Adipose tissue (tissue), 3 donors: ENCODE measurements around the gene HMHB1. TPM values are rescaled to one million over a fixed set of nuclear protein-coding genes. Genes with fewer than 3 reads are reported as not detected.

Source experiments
- H3K27ac ChIP-seq: one replicate; pipeline ENCODE4 v1.5.1; 2013; ENCODE audit warnings: low read depth, low read length
- WGBS, 3 donors: extraction: QIAGEN DNeasy Blood & Tissue Kit; methylation state at CpG; one replicate each; pipeline ENCODE4 v1.1.7; 2013; 5-methylcytosine and 5-hydroxymethylcytosine counted together
- polyA plus RNA-seq, 3 donors: library from polyadenylated mRNA; stranded (reverse); fragments of 200-250 nt; gene quantifications; one replicate each; pipeline ENCODE4 v1.2.3, GENCODE V29; 2013
- donor health status: healthy with polysubstance abuse.
- donor health status: Bipolar disorder and iron deficiency.
- donor health status: healthy.

HMHB1 gene
- polyA plus RNA-seq, 3 donors, result not detected

GRCh38 chr5:143843461-143843860 is 31.5 kb downstream of the HMHB1 start:
- WGBS, 3 donors, result 24 to 88% (median 83%) methylated on average over 2 of the region's 2 CpGs
- no peak overlapping the region for H3K27ac ChIP-seq

GRCh38 chr5:143850050-143850683 is 38.2 kb downstream of the HMHB1 start:
- no peak overlapping the region for H3K27ac ChIP-seq
- 61 to 70% (median 69%) methylated on average over 3 of the region's 3 CpGs for WGBS, 3 donors

DNA sequence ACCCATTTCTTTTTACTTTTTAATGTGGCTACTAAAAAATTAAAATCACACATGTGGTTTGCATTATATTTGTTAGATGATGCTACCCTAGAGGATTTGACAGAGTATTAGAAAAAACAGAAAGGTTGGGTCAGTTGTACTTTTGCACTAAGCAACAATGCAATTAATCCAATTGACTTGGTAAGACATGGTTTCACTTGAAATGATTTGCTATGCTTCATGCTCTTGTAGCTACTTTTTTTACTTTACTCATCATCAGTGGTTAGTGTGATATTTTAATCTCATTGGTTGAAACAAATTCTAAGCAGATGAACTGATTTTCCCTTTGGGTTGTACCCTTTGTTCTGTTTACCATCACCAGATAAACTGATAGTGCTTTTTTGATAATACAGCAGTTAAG is 39.4 kb downstream of the HMHB1 start:
- no peak overlapping the region for H3K27ac ChIP-seq

GRCh38 chr5:143860211-143860610 is 48.2 kb downstream of the HMHB1 start:
- 73 to 95% (median 94%) methylated on average over 1 of the region's 1 CpG for WGBS, 3 donors
- H3K27ac ChIP-seq, result no peak overlapping the region

DNA sequence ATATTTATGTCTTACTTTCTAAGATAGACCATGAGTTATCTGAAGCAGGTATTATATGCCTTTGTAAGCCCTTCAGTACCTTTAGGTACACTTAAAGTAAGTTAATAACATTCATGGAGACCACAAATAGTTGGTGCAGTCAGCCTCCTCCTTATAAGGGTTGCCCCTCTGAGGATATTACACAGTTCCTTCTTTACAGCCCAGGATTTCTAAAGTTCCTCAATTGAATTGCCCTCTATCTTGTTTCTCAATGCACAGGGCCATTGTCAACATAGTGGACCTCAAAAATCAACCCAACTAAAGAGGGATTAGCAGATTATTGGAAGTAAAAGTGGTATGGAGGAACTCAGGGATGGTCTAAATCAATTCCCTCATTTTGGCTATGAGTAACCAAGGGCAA is 50.3 kb downstream of the HMHB1 start:
- no peak overlapping the region for H3K27ac ChIP-seq

GRCh38 chr5:143865426-143866025 is 53.6 kb downstream of the HMHB1 start:
- 67 to 73% (median 68%) methylated on average over 8 of the region's 8 CpGs for WGBS, 3 donors
- no peak overlapping the region for H3K27ac ChIP-seq
